Astrocyte of the cerebellum (primary cell): Measurements from ENCODE around the gene FOXA1.
"Not testable (repeated sequence)": the region's sequence is repeated elsewhere in the genome, so short reads cannot be mapped to it uniquely, and the experiment has no call there.

ENCODE experiments used
- DNase-seq: peaks from one replicate; pipeline ENCODE4 v3.0.0-alpha.2; 2011; ENCODE audit warnings: low read depth
- H3K4me3 ChIP-seq: 2 replicates; pipeline ENCODE4 v1.5.1; 2011; ENCODE audit warnings: mild to moderate bottlenecking, low read depth, low read length, moderate library complexity
- CTCF ChIP-seq: IDR thresholded peaks from 2 replicates; pipeline ENCODE4 v1.5.1; 2012; ENCODE audit warnings: low read length, low read depth, moderate library complexity, mild to moderate bottlenecking; ENCODE audit errors: missing control alignments
- in situ Hi-C: cut with HindIII; loops from 2 replicates; pipeline ENCODE4 v1.10.0; 2017; ENCODE audit warnings: low sequenced_read_pairs

FOXA1 gene

GRCh38 chr14:37559386-37559785, 35.7 kb downstream of the FOXA1 start:
- no peak for TF ChIP-seq CTCF
- DNase-seq = peak; percentile 28
- in situ Hi-C loops = no loop called here
- no peak overlapping the region for H3K4me3 ChIP-seq

- in situ Hi-C loops = no loop called here
- DNase-seq = no peak
- TF ChIP-seq CTCF = no peak
- no peak overlapping the region for H3K4me3 ChIP-seq
Observed at GRCh38 chr14:37558740-37559139, 36.3 kb downstream of the FOXA1 start.

GRCh38 chr14:37555596-37555995, 39.5 kb downstream of the FOXA1 start:
- in situ Hi-C loops, DNase-seq, H3K4me3 ChIP-seq: not testable (repeated sequence)

GRCh38 chr14:37553935-37554550, 41.0 kb downstream of the FOXA1 start:
- in situ Hi-C loops = no loop called here
- no peak for TF ChIP-seq CTCF

GRCh38 chr14:37551119-37551518, 43.9 kb downstream of the FOXA1 start:
- in situ Hi-C loops = no loop called here
- no peak for TF ChIP-seq CTCF
- no peak for DNase-seq
- H3K4me3 ChIP-seq = no peak overlapping the region

More at GRCh38 chr14:37553935-37554550, 41.0 kb downstream of the FOXA1 start:
- no peak overlapping the region for H3K4me3 ChIP-seq
- no peak for DNase-seq

- TF ChIP-seq CTCF = no peak
- H3K4me3 ChIP-seq = no peak overlapping the region
- in situ Hi-C loops = no loop called here
- peak; percentile 74 for DNase-seq
Observed at GRCh38 chr14:37550511-37550910, 44.5 kb downstream of the FOXA1 start.

- no peak for TF ChIP-seq CTCF
- in situ Hi-C loops = no loop called here
- no peak for DNase-seq
Observed at GRCh38 chr14:37546621-37547447, 48.2 kb downstream of the FOXA1 start.

More at GRCh38 chr14:37546621-37547447, 48.2 kb downstream of the FOXA1 start:
- H3K4me3 ChIP-seq = no peak overlapping the region
